Pancreas (tissue), 10 donors: Measurements from ENCODE around the gene SYK. TPM values are rescaled to one million over a fixed set of nuclear protein-coding genes. Genes with fewer than 3 reads are reported as not detected.

ENCODE experiments used
- ATAC-seq, 4 donors: fragments of 200-7000 bp; cut with Tn5 transposase; one replicate each; pipeline versions ENCODE4 v1.8.0 to v1.9.1; 2020; ENCODE audit warnings: mild to moderate bottlenecking in 4 of 4, moderate library complexity in 4 of 4
- DNase-seq, 6 donors: peaks; one replicate each; pipeline ENCODE4 v3.0.0-alpha.2; 2020
- FAIRE-seq: peaks from 2 replicates; lab custom pipeline; 2012; peaks lifted over from hg19 to GRCh38; lab: Jason Lieb, UNC
- H3K27ac ChIP-seq, 4 donors: fragments of 200-600 bp; sonication (generic); 1 replicate in 3 of 4; 2 replicates in 1 of 4; pipeline versions ENCODE4 v1.5.0 to v1.8.0; 2020
- H3K27me3 ChIP-seq, 4 donors: fragments of 200-600 bp; one replicate each; pipeline ENCODE4 v1.8.0; 2021
- H3K36me3 ChIP-seq, 3 donors: fragments of 200-600 bp; sonication (generic) in 1 of 3; one replicate each; pipeline versions ENCODE4 v1.5.0 to v1.8.0; 2020 to 2021
- H3K4me1 ChIP-seq, 3 donors: fragments of 200-600 bp; one replicate each; pipeline ENCODE4 v1.8.0; 2021
- H3K4me3 ChIP-seq, 4 donors: fragments of 200-600 bp; sonication (generic) in 2 of 4; one replicate each; pipeline versions ENCODE4 v1.5.0 to v1.8.0; 2020 to 2021
- H3K9me3 ChIP-seq, 4 donors: fragments of 200-600 bp; one replicate each; pipeline ENCODE4 v1.8.0; 2021
- CTCF ChIP-seq, 4 donors: fragments of 200-600 bp; sonication (generic) in 3 of 4; IDR thresholded peaks; one replicate each; pipeline versions ENCODE4 v1.5.0 to v1.8.0; 2021; ENCODE audit warnings: antibody characterized with exemption in 4 of 4
- WGBS, 2 donors: extraction: QIAGEN DNeasy Blood & Tissue Kit; methylation state at CpG; one replicate each; pipeline ENCODE4 v1.1.7; 2013; 5-methylcytosine and 5-hydroxymethylcytosine counted together
- intact Hi-C, 3 donors: fragments of 100-400 bp; cut with DNase I; formaldehyde crosslinking; loops; one replicate each; pipeline versions ENCODE4 v1.11.1 to v1.14.2; 2022
- polyA plus RNA-seq, 2 donors: library from polyadenylated mRNA; stranded (reverse); fragments of 200-250 nt; gene quantifications; one replicate each; pipeline ENCODE4 v1.2.3, GENCODE V29; 2013
- total RNA-seq, 6 donors: library from RNA; stranded (reverse); fragmentation: NEBNext Ultra II Directional in 4 of 6; extraction: Animal tissue kit (Norgen Biotek cat#: 25700) in 4 of 6; gene quantifications; one replicate each; pipeline versions ENCODE4 v1.2.1 to v1.2.4, GENCODE V29; 2021 to 2023
- donor health status: healthy with polysubstance abuse.
- donor health status: DM: no; HTN: no; CAD: no; lungs with moderate emphysema.
- donor health status: DM: no; HTN: no; CAD: no.
- donor health status: control.
- donor health status: control.
- donor health status: Bipolar disorder and iron deficiency.
- donor health status: DM: yes; HTN: yes; CAD: no.
- donor health status: DM: no; HTN: no; CAD: no.
- donor health status: DM: no; HTN: no; CAD: no.
- donor health status: DM: yes; HTN: yes; CAD: no.

The SYK gene
- total and polyA plus RNA-seq, 8 donors, result 5.5 to 41.1 (median 11.3) TPM

DNA sequence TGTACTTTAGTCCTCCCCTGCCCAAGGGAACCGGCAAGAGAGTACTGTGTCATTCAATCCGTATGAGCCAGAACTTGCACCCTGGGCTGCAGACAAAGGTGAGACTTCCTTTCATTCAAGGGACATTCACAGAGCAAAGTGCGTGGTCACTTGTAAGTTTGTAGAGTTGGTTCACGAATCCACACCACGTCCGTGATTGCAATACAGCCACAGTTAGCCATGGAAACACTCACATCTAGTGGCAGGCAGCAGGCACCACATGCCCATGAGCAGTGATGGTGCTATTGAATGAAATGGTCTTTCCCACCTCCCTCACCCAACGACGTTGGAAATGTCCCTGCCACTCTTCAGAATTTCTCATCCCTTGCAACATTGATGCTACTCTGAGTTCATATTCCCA lies 72.6 kb downstream of the SYK start:
- intact Hi-C loops, result no loop called here

GRCh38 chr9:90878562-90878961 lies 76.9 kb downstream of the SYK start:
- FAIRE-seq (no peak), DNase-seq (no peak), ATAC-seq (no peak)
- intact Hi-C loops, result no loop called here
- no peak for TF ChIP-seq CTCF (IDR thresholded peaks at IDR 0.05)
- Histone ChIP-seq H3K27ac (no peak overlapping the region), H3K4me3 (no peak overlapping the region), H3K4me1 (no peaks in the 10 kb centered on the region), H3K36me3 (peaks cover 0 to 16% (median 0%) of the 10 kb centered on the region in 3 donors), H3K27me3 (no peaks in the 10 kb centered on the region), H3K9me3 (no peaks in the 10 kb centered on the region)
- 85 to 92% methylated on average over 5 of the region's 5 CpGs for WGBS, 2 donors

More for the DNA sequence above, 72.6 kb downstream of the SYK start:
- Histone ChIP-seq H3K4me1 (no peaks in the 10 kb centered on the region), H3K9me3 (no peaks in the 10 kb centered on the region), H3K27me3 (no peaks in the 10 kb centered on the region), H3K36me3 (peaks cover 0 to 8% (median 0%) of the 10 kb centered on the region in 3 donors), H3K27ac (no peak overlapping the region), H3K4me3 (no peak overlapping the region)
- no peak for DNase-seq
- FAIRE-seq, result no peak
- ATAC-seq, result no peak
- 85 to 94% methylated on average over 8 of the region's 8 CpGs for WGBS, 2 donors
- TF ChIP-seq CTCF (IDR thresholded peaks at IDR 0.05), result no peak

- FAIRE-seq (no peak), DNase-seq (no peak), ATAC-seq (no peak)
- Histone ChIP-seq H3K27me3 (no peaks in the 10 kb centered on the region), H3K4me3 (no peak overlapping the region), H3K9me3 (no peaks in the 10 kb centered on the region), H3K4me1 (no peaks in the 10 kb centered on the region), H3K36me3 (peaks cover 0 to 16% (median 0%) of the 10 kb centered on the region in 3 donors), H3K27ac (no peak overlapping the region)
- no peak for TF ChIP-seq CTCF (IDR thresholded peaks at IDR 0.05)
- 86 to 91% methylated on average over 2 of the region's 2 CpGs for WGBS, 2 donors
- intact Hi-C loops, result no loop called here
Observed at GRCh38 chr9:90880066-90880465, 78.4 kb downstream of the SYK start.

- 85 to 90% methylated on average over 6 of the region's 6 CpGs for WGBS, 2 donors
- no peak for TF ChIP-seq CTCF (IDR thresholded peaks at IDR 0.05)
- no peaks in the 10 kb centered on the region for H3K27me3 ChIP-seq
- H3K9me3 ChIP-seq, result no peaks in the 10 kb centered on the region
- no peaks in the 10 kb centered on the region for H3K4me1 ChIP-seq
- H3K4me3 ChIP-seq, result no peak overlapping the region
- no peak for ATAC-seq
- DNase-seq, result no peak
- H3K36me3 ChIP-seq, result peaks cover 0 to 16% (median 0%) of the 10 kb centered on the region in 3 donors
- intact Hi-C loops, result no loop called here
- no peak for FAIRE-seq
- no peak overlapping the region for H3K27ac ChIP-seq
Observed at GRCh38 chr9:90880669-90881068, 79.0 kb downstream of the SYK start.

DNA sequence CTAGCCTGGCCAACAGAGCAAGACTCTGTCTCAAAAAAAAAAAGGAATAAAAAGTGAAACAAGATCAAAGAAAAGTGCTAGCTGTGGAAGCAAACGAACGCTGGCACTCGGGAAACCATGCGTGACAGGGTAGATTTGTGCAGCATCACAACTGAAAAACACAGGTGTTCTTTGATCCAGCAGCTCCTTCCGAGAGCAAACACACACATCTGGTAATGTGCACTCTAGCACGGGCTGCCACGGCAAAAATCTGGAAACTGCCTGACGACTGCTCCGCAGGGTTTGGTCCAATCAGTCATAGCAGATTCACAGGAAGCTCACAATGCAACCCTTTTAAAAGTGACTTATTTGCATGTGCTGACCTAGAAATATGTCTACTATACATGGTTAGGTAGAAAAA lies 80.0 kb downstream of the SYK start:
- no peaks in the 10 kb centered on the region for H3K9me3 ChIP-seq
- no peaks in the 10 kb centered on the region for H3K4me1 ChIP-seq
- intact Hi-C loops, result no loop called here
- H3K4me3 ChIP-seq, result no peak overlapping the region
- TF ChIP-seq CTCF (IDR thresholded peaks at IDR 0.05), result no peak
- DNase-seq, result no peak
- H3K27me3 ChIP-seq, result no peaks in the 10 kb centered on the region
- peaks cover 0 to 16% (median 0%) of the 10 kb centered on the region in 3 donors for H3K36me3 ChIP-seq
- 88 to 90% methylated on average over 9 of the region's 9 CpGs for WGBS, 2 donors
- no peak overlapping the region for H3K27ac ChIP-seq
- peak in 2 of 4 donors; percentile 66 to 68 for ATAC-seq
- FAIRE-seq, result no peak
